ENCODE measurements around the gene KCNK2. TPM values are rescaled to one million over a fixed set of nuclear protein-coding genes. Genes with fewer than 3 reads are reported as not detected.

KCNK2 gene
- total and polyA plus RNA-seq, 10 of the 15 experiments (the other 5 are each of a cell fraction or from before 2014, with no cell fraction given): 0.04 to 0.13 (median 0.08) TPM; not detected in 4

DNA sequence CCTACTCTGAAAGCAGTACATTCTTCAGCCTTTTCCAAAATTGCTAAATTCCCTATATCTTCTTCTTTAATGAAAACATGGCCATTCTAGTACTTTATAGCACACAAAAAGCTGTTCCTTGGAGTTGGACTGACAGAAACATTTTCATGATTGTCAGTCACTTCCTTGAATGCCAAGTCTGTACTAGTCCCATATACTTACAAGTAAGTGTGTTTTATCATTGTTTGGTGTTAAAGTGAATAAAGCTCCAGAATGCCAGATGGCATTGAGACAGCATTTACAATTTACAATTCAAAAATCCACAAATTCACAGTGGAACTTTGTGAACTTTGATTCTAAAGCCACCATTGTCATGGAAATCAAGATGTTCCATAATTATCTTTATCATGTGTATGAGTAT is 36.5 kb downstream of the KCNK2 start:
- no peaks in the 10 kb centered on the region for H3K36me3 ChIP-seq (ENCODE audit: control insufficient read depth in 2 of 2, insufficient read depth in 2 of 2, low read length in 1 of 2)
- DNase-seq (ENCODE audit: low read depth, low spot score): no peak
- no peaks in the 10 kb centered on the region for H3K9me3 ChIP-seq (replicated peaks; ENCODE audit: control insufficient read depth, insufficient read depth, low read length)
- no peak for ATAC-seq
- no peak overlapping the region for H2AFZ ChIP-seq (ENCODE audit: control insufficient read depth, low read depth, low read length)
- no peak overlapping the region for H3K9ac ChIP-seq (ENCODE audit: control insufficient read depth, insufficient read depth, low read length)
- no peak overlapping the region for H3K4me2 ChIP-seq (ENCODE audit: control insufficient read depth, insufficient read depth)
- intact Hi-C loops (cut with micrococcal nuclease; ENCODE audit: unreplicated experiment): no loop called here
- ChIA-PET RAD21 (ENCODE audit: unreplicated experiment) (no interaction called here), CTCF (no interaction called here), POLR2A (no interaction called here), SMC1A (ENCODE audit: uncharacterized antibody, unreplicated experiment) (no interaction called here)
- H3K4me1 ChIP-seq (ENCODE audit: control insufficient read depth, insufficient read depth, low read length): no peaks in the 10 kb centered on the region
- H3K79me2 ChIP-seq (ENCODE audit: control insufficient read depth, insufficient read depth, low read length): no peaks in the 10 kb centered on the region
- H3K4me3 ChIP-seq: no peak overlapping the region
- no peaks in the 10 kb centered on the region for H4K20me1 ChIP-seq (ENCODE audit: control insufficient read depth, insufficient read depth)
- TF ChIP-seq ZNF24 (IDR thresholded peaks at IDR 0.05) (no peak), CBX5 (IDR thresholded peaks at IDR 0.05; ENCODE audit: low read depth) (no peak), MYB (IDR thresholded peaks at IDR 0.05; ENCODE audit: borderline replicate concordance, low read depth, low read length) (no peak), STAT3 (IDR thresholded peaks at IDR 0.05; ENCODE audit: low read depth, low read length) (no peak), TCF7 (IDR thresholded peaks at IDR 0.05; ENCODE audit: borderline replicate concordance) (no peak), NR2C2 (IDR thresholded peaks at IDR 0.05; ENCODE audit: borderline replicate concordance, control insufficient read depth, insufficient read length, low read depth) (no peak)
- TF ChIP-seq, protein P1, sequence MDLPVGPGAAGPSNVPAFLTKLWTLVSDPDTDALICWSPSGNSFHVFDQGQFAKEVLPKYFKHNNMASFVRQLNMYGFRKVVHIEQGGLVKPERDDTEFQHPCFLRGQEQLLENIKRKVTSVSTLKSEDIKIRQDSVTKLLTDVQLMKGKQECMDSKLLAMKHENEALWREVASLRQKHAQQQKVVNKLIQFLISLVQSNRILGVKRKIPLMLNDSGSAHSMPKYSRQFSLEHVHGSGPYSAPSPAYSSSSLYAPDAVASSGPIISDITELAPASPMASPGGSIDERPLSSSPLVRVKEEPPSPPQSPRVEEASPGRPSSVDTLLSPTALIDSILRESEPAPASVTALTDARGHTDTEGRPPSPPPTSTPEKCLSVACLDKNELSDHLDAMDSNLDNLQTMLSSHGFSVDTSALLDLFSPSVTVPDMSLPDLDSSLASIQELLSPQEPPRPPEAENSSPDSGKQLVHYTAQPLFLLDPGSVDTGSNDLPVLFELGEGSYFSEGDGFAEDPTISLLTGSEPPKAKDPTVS (IDR thresholded peaks at IDR 0.05; ENCODE audit: low read depth, low read length): no peak
- no peaks in the 10 kb centered on the region for H3K27me3 ChIP-seq (replicated peaks in 1 of 2; ENCODE audit: control insufficient read depth in 2 of 2, insufficient read depth in 2 of 2, low read length in 1 of 2)
- no TSS peak for BruUV-seq (replicated peaks)
- in situ Hi-C loops (cut with MboI): no loop called here
- no peak for FAIRE-seq
- no peak overlapping the region for H3K27ac ChIP-seq (ENCODE audit: control insufficient read depth, insufficient read depth)

Data from GM12878 (cell line).